Ovary (tissue), 9 donors: ENCODE measurements around the gene SLC25A2. TPM values are rescaled to one million over a fixed set of nuclear protein-coding genes. Genes with fewer than 3 reads are reported as not detected.

Source experiments
- DNase-seq, 5 donors: peaks; one replicate each; pipeline ENCODE4 v3.0.0-alpha.2; 2019 to 2020
- H3K27ac ChIP-seq, 2 donors: fragments of 200-600 bp; one replicate each; pipeline versions ENCODE4 v1.5.1 to v1.8.0; 2019 to 2022
- H3K27me3 ChIP-seq: fragments of 200-600 bp; one replicate; pipeline ENCODE4 v1.8.0; 2022
- H3K36me3 ChIP-seq: fragments of 200-600 bp; sonication (generic); one replicate; pipeline ENCODE4 v1.5.1; 2019
- H3K4me1 ChIP-seq: one replicate; pipeline ENCODE4 v1.8.1; 2013; ENCODE audit warnings: mild to moderate bottlenecking, moderate library complexity; ENCODE audit not compliant: insufficient read depth
- H3K4me3 ChIP-seq: fragments of 200-600 bp; sonication (generic); one replicate; pipeline ENCODE4 v1.5.1; 2017
- H3K9me3 ChIP-seq, 2 donors: fragments of 200-600 bp in 1 of 2; sonication (generic) in 1 of 2; one replicate each; pipeline versions ENCODE4 v1.5.1 to v1.8.1; 2013 to 2019; ENCODE audit warnings: mild to moderate bottlenecking in 1 of 2, moderate library complexity in 1 of 2
- POLR2A ChIP-seq: fragments of 450-650 bp; IDR thresholded peaks from one replicate; pipeline ENCODE4 v1.6.1; 2017; ENCODE audit warnings: antibody characterized with exemption, mild to moderate bottlenecking, moderate library complexity
- intact Hi-C, 4 donors: fragments of 100-400 bp; cut with DNase I; formaldehyde crosslinking; loops; one replicate each; pipeline versions ENCODE4 v1.11.0 to v1.15.1; 2022 to 2023
- polyA plus RNA-seq, 2 donors: library from polyadenylated mRNA; stranded (reverse); fragments of 200-250 nt in 1 of 2; fragments of 350-450 nt in 1 of 2; fragmentation: Illumina TruSeq in 1 of 2; extraction: RNeasy Lipid Tissue Mini Kit (QIAGEN cat#74804) in 1 of 2; gene quantifications; one replicate each; pipeline ENCODE4 v1.2.3, GENCODE V29; 2013 to 2014
- total RNA-seq, 7 donors: library from RNA; depleted of rRNA in 2 of 7; stranded (reverse); fragments of >200 nt in 2 of 7; fragmentation: NEBNext Ultra II Directional in 3 of 7; extraction: Animal tissue kit (Norgen Biotek cat#: 25700) in 3 of 7; gene quantifications; one replicate each; pipeline versions ENCODE4 v1.1.0 to v1.2.4, GENCODE V29; 2016 to 2023
- TF ChIP-seq, protein P1 (sequence below), 3 donors: fragments of 450-650 bp in 2 of 3; fragments of 200-600 bp in 1 of 3; IDR thresholded peaks; one replicate each; pipeline versions ENCODE4 v1.5.1 to v1.8.0; 2016 to 2022; ENCODE audit warnings: antibody characterized with exemption in 3 of 3, mild to moderate bottlenecking in 1 of 3
- donor health status: DM: no; HTN: no; CAD: no; lungs with moderate emphysema.
- donor health status: DM: no; HTN: no; CAD: no.
- donor health status: Bipolar disorder and iron deficiency.
- donor health status: DM: yes; HTN: yes; CAD: no.
- donor health status: DM: no; HTN: no; CAD: no.
- donor health status: DM: yes; HTN: yes; CAD: no.

SLC25A2 gene
- total and polyA plus RNA-seq, 9 donors: 0.10 to 1.4 (median 0.43) TPM; not detected in 4

DNA sequence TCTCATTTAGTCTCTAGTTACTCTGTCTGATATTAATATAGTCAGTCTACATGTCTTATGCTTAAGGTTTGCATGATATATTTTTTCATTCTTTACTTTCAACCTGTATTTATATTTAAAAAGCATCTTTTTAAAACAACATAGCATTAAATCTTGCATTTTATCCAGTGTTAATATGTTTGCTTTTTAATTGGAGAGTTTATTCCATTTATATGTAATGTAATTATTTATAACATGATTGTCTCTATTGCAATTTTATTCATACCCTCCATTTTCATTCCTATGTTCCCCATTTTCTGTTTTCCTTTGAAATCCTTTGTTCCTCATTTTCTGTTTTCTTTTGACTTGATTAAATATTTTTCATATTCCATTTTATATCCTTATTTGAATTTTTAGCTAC, 45.4 kb downstream of the SLC25A2 start:
- intact Hi-C loops: no loop called here

More for the DNA sequence above, 45.4 kb downstream of the SLC25A2 start:
- no peaks in the 10 kb centered on the region for H3K36me3 ChIP-seq
- H3K4me1 ChIP-seq: no peaks in the 10 kb centered on the region
- H3K4me3 ChIP-seq: no peak overlapping the region
- H3K27me3 ChIP-seq: no peaks in the 10 kb centered on the region
- TF ChIP-seq, protein P1, sequence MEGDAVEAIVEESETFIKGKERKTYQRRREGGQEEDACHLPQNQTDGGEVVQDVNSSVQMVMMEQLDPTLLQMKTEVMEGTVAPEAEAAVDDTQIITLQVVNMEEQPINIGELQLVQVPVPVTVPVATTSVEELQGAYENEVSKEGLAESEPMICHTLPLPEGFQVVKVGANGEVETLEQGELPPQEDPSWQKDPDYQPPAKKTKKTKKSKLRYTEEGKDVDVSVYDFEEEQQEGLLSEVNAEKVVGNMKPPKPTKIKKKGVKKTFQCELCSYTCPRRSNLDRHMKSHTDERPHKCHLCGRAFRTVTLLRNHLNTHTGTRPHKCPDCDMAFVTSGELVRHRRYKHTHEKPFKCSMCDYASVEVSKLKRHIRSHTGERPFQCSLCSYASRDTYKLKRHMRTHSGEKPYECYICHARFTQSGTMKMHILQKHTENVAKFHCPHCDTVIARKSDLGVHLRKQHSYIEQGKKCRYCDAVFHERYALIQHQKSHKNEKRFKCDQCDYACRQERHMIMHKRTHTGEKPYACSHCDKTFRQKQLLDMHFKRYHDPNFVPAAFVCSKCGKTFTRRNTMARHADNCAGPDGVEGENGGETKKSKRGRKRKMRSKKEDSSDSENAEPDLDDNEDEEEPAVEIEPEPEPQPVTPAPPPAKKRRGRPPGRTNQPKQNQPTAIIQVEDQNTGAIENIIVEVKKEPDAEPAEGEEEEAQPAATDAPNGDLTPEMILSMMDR (IDR thresholded peaks at IDR 0.05): no peak
- TF ChIP-seq POLR2A: no peak
- H3K9me3 ChIP-seq: peaks cover 4 to 35% of the 10 kb centered on the region in 2 donors
- DNase-seq: no peak
- no peak overlapping the region for H3K27ac ChIP-seq

Other genes with a start within 250 kb of the SLC25A2 start
Only the 30 nearest of the 38 such genes appear.
- 1 to 10 TPM; 1.4 to 5.1 (median 4.0) TPM for gene PCDHB7, start 131.4 kb downstream of the SLC25A2 start, total RNA-seq
- gene PCDHB7, start 131.4 kb downstream of the SLC25A2 start, polyA plus RNA-seq: 1 to 10 TPM; 2.2 to 3.0 TPM
- gene PCDHB8, start 126.3 kb downstream of the SLC25A2 start, total RNA-seq: 1 to 10 TPM; 1.2 to 5.8 (median 2.9) TPM
- 1 to 10 TPM in 1 of 2 donors, under 1 TPM in 1; 0.42 to 1.2 TPM for gene PCDHB8, start 126.3 kb downstream of the SLC25A2 start, polyA plus RNA-seq
- gene PCDHB16, start 121.7 kb downstream of the SLC25A2 start, total RNA-seq: 10 to 100 TPM in 2 of 7 donors, 1 to 10 TPM in 5; 5.6 to 11.1 (median 6.9) TPM
- 1 to 10 TPM; 3.1 to 4.2 TPM for gene PCDHB16, start 121.7 kb downstream of the SLC25A2 start, polyA plus RNA-seq
- gene PCDHB9, start 116.9 kb downstream of the SLC25A2 start, total RNA-seq: 1 to 10 TPM; 2.0 to 5.4 (median 3.8) TPM
- gene PCDHB9, start 116.9 kb downstream of the SLC25A2 start, polyA plus RNA-seq: 1 to 10 TPM; 1.5 to 3.3 TPM
- gene PCDHB10, start 111.7 kb downstream of the SLC25A2 start, total RNA-seq: 1 to 10 TPM; 2.7 to 5.2 (median 3.1) TPM
- gene PCDHB10, start 111.7 kb downstream of the SLC25A2 start, polyA plus RNA-seq: 1 to 10 TPM; 2.9 to 3.4 TPM
- 1 to 10 TPM; 2.5 to 9.2 (median 6.0) TPM for gene PCDHB11, start 104.4 kb downstream of the SLC25A2 start, total RNA-seq
- 1 to 10 TPM; 1.8 to 3.2 TPM for gene PCDHB11, start 104.4 kb downstream of the SLC25A2 start, polyA plus RNA-seq
- gene PCDHB12, start 95.3 kb downstream of the SLC25A2 start, total RNA-seq: 1 to 10 TPM; 2.8 to 8.8 (median 6.9) TPM
- 1 to 10 TPM; 2.8 to 2.9 TPM for gene PCDHB12, start 95.3 kb downstream of the SLC25A2 start, polyA plus RNA-seq
- gene PCDHB13, start 90.1 kb downstream of the SLC25A2 start, total RNA-seq: 1 to 10 TPM; 3.9 to 5.9 (median 4.5) TPM
- 1 to 10 TPM; 1.3 to 3.1 TPM for gene PCDHB13, start 90.1 kb downstream of the SLC25A2 start, polyA plus RNA-seq
- 1 to 10 TPM; 3.8 to 7.2 (median 5.4) TPM for gene PCDHB14, start 80.7 kb downstream of the SLC25A2 start, total RNA-seq
- gene PCDHB14, start 80.7 kb downstream of the SLC25A2 start, polyA plus RNA-seq: 1 to 10 TPM; 3.8 to 4.5 TPM
- 10 to 100 TPM in 4 of 7 donors, 1 to 10 TPM in 3; 3.4 to 17.0 (median 10.3) TPM for gene PCDHB15, start 58.7 kb downstream of the SLC25A2 start, total RNA-seq
- gene PCDHB15, start 58.7 kb downstream of the SLC25A2 start, polyA plus RNA-seq: 1 to 10 TPM; 6.7 to 8.2 TPM
- 100 to 1,000 TPM in 4 of 7 donors, 10 to 100 TPM in 3; 65.1 to 141 (median 102) TPM for gene TAF7, start 16.7 kb upstream of the SLC25A2 start, total RNA-seq
- 100 to 1,000 TPM in 1 of 2 donors, 10 to 100 TPM in 1; 96.4 to 136 TPM for gene TAF7, start 16.7 kb upstream of the SLC25A2 start, polyA plus RNA-seq
- 1 to 10 TPM in 3 of 7 donors, under 1 TPM in 4; 0.72 to 2.8 (median 1.00) TPM for gene PCDHGA1, start 26.5 kb upstream of the SLC25A2 start, total RNA-seq
- gene PCDHGA1, start 26.5 kb upstream of the SLC25A2 start, polyA plus RNA-seq: under 1 TPM; 0.29 to 0.90 TPM
- 10 to 100 TPM in 5 of 7 donors, 1 to 10 TPM in 2; 7.3 to 13.5 (median 12.0) TPM for gene PCDHGA2, start 34.7 kb upstream of the SLC25A2 start, total RNA-seq
- 1 to 10 TPM; 3.0 to 5.4 TPM for gene PCDHGA2, start 34.7 kb upstream of the SLC25A2 start, polyA plus RNA-seq
- 1 to 10 TPM; 5.3 to 8.6 (median 5.9) TPM for gene PCDHGA3, start 39.8 kb upstream of the SLC25A2 start, total RNA-seq
- 1 to 10 TPM; 1.9 to 2.9 TPM for gene PCDHGA3, start 39.8 kb upstream of the SLC25A2 start, polyA plus RNA-seq
- gene PCDHGB1, start 46.0 kb upstream of the SLC25A2 start, total RNA-seq: 1 to 10 TPM; 3.7 to 9.3 (median 5.5) TPM
- gene PCDHGB1, start 46.0 kb upstream of the SLC25A2 start, polyA plus RNA-seq: 1 to 10 TPM; 1.1 to 1.4 TPM
- 1 to 10 TPM; 4.4 to 8.2 (median 6.6) TPM for gene PCDHGA4, start 51.0 kb upstream of the SLC25A2 start, total RNA-seq
- gene PCDHGA4, start 51.0 kb upstream of the SLC25A2 start, polyA plus RNA-seq: 1 to 10 TPM; 1.2 to 3.8 TPM
- 10 to 100 TPM in 2 of 7 donors, 1 to 10 TPM in 5; 4.5 to 11.9 (median 9.3) TPM for gene PCDHGB2, start 55.9 kb upstream of the SLC25A2 start, total RNA-seq
- 1 to 10 TPM; 1.9 to 4.3 TPM for gene PCDHGB2, start 55.9 kb upstream of the SLC25A2 start, polyA plus RNA-seq
- 1 to 10 TPM; 4.5 to 9.5 (median 6.4) TPM for gene PCDHGA5, start 60.1 kb upstream of the SLC25A2 start, total RNA-seq
- 1 to 10 TPM; 1.7 to 3.2 TPM for gene PCDHGA5, start 60.1 kb upstream of the SLC25A2 start, polyA plus RNA-seq
- gene PCDHGB3, start 66.2 kb upstream of the SLC25A2 start, total RNA-seq: 1 to 10 TPM; 4.1 to 8.6 (median 5.6) TPM
- gene PCDHGB3, start 66.2 kb upstream of the SLC25A2 start, polyA plus RNA-seq: 1 to 10 TPM; 1.1 to 2.1 TPM
- gene PCDHGA6, start 69.8 kb upstream of the SLC25A2 start, total RNA-seq: 10 to 100 TPM in 3 of 7 donors, 1 to 10 TPM in 4; 6.7 to 14.5 (median 8.7) TPM
- gene PCDHGA6, start 69.8 kb upstream of the SLC25A2 start, polyA plus RNA-seq: 1 to 10 TPM; 3.6 to 4.2 TPM
- 1 to 10 TPM; 4.2 to 8.6 (median 5.8) TPM for gene PCDHGA7, start 78.7 kb upstream of the SLC25A2 start, total RNA-seq
- gene PCDHGA7, start 78.7 kb upstream of the SLC25A2 start, polyA plus RNA-seq: 1 to 10 TPM; 1.3 to 2.3 TPM
- gene PCDHGB4, start 83.6 kb upstream of the SLC25A2 start, total RNA-seq: 10 to 100 TPM in 1 of 7 donors, 1 to 10 TPM in 6; 6.0 to 12.0 (median 8.8) TPM
- gene PCDHGB4, start 83.6 kb upstream of the SLC25A2 start, polyA plus RNA-seq: 1 to 10 TPM; 2.1 to 3.1 TPM
- gene PCDHGA8, start 88.6 kb upstream of the SLC25A2 start, total RNA-seq: 1 to 10 TPM; 2.9 to 7.6 (median 3.8) TPM
- under 1 TPM; 0.37 to 0.41 TPM for gene PCDHGA8, start 88.6 kb upstream of the SLC25A2 start, polyA plus RNA-seq
- gene PCDHGB5, start 93.9 kb upstream of the SLC25A2 start, total RNA-seq: 10 to 100 TPM; 13.2 to 19.7 (median 18.2) TPM
- 1 to 10 TPM; 4.5 to 8.2 TPM for gene PCDHGB5, start 93.9 kb upstream of the SLC25A2 start, polyA plus RNA-seq
- gene PCDHGA9, start 98.7 kb upstream of the SLC25A2 start, total RNA-seq: 10 to 100 TPM in 4 of 7 donors, 1 to 10 TPM in 3; 5.4 to 11.7 (median 10.6) TPM
- gene PCDHGA9, start 98.7 kb upstream of the SLC25A2 start, polyA plus RNA-seq: 1 to 10 TPM; 2.3 to 5.2 TPM
- gene PCDHGB6, start 104.0 kb upstream of the SLC25A2 start, total RNA-seq: 10 to 100 TPM in 6 of 7 donors, 1 to 10 TPM in 1; 9.8 to 18.1 (median 14.4) TPM
- gene PCDHGB6, start 104.0 kb upstream of the SLC25A2 start, polyA plus RNA-seq: 10 to 100 TPM in 1 of 2 donors, 1 to 10 TPM in 1; 7.0 to 12.3 TPM
- 1 to 10 TPM; 5.0 to 9.7 (median 8.1) TPM for gene PCDHGA10, start 108.9 kb upstream of the SLC25A2 start, total RNA-seq
- 1 to 10 TPM; 1.3 to 3.9 TPM for gene PCDHGA10, start 108.9 kb upstream of the SLC25A2 start, polyA plus RNA-seq
- 10 to 100 TPM; 11.3 to 22.9 (median 20.0) TPM for gene PCDHGB7, start 113.6 kb upstream of the SLC25A2 start, total RNA-seq
- 10 to 100 TPM in 1 of 2 donors, 1 to 10 TPM in 1; 8.0 to 19.9 TPM for gene PCDHGB7, start 113.6 kb upstream of the SLC25A2 start, polyA plus RNA-seq
- 1 to 10 TPM; 3.2 to 7.7 (median 5.7) TPM for gene PCDHGA11, start 117.0 kb upstream of the SLC25A2 start, total RNA-seq
- 1 to 10 TPM; 1.4 to 2.6 TPM for gene PCDHGA11, start 117.0 kb upstream of the SLC25A2 start, polyA plus RNA-seq
- gene PCDHGA12, start 126.5 kb upstream of the SLC25A2 start, total RNA-seq: 10 to 100 TPM in 1 of 7 donors, 1 to 10 TPM in 6; 6.0 to 10.4 (median 8.2) TPM
- 1 to 10 TPM; 2.0 to 4.5 TPM for gene PCDHGA12, start 126.5 kb upstream of the SLC25A2 start, polyA plus RNA-seq